SK-N-SH (cell line): ENCODE results near the gene SYPL2. TPM values are rescaled to one million over a fixed set of nuclear protein-coding genes. Genes with fewer than 3 reads are reported as not detected.

ENCODE experiments used
- CTCF ChIA-PET: fragments of 300-600, 350-600 bp; formaldehyde crosslinking; extraction: SDS; loops from one replicate; lab custom pipeline; 2021; lab: Yijun Ruan, JAX
- POLR2A ChIA-PET: fragments of 350-600 bp; sonication (Branson Sonifier 250); formaldehyde crosslinking; extraction: SDS; loops from one replicate; lab custom pipeline; 2020; ENCODE audit warnings: antibody characterized with exemption, inconsistent platforms; lab: Yijun Ruan, JAX
- DNase-seq: peaks from one replicate; pipeline ENCODE4 v3.0.0; 2012
- H2AFZ ChIP-seq: fragments of 200-600 bp; sonication (generic); 2 replicates; pipeline ENCODE4 v1.8.1; 2016; ENCODE audit warnings: antibody characterized with exemption, mild to moderate bottlenecking, low read depth
- H3F3A ChIP-seq: fragments of 200-600 bp; sonication (generic); replicated peaks from 2 replicates; pipeline ENCODE3; 2016; ENCODE audit warnings: antibody characterized with exemption, mild to moderate bottlenecking; ENCODE audit not compliant: insufficient read depth
- H3K27ac ChIP-seq, 2 experiments: fragments of 200-500 bp in 1 of 2; fragments of 200-600 bp in 1 of 2; sonication (Bioruptor generic) in 1 of 2; sonication (generic), shearing (Covaris generic) in 1 of 2; 2 replicates each; pipeline versions ENCODE4 v1.5.1 to v1.6.1; 2014 to 2016; ENCODE audit warnings: low read depth in 2 of 2, inconsistent platforms in 1 of 2, low read length in 1 of 2, mild to moderate bottlenecking in 1 of 2, mixed read lengths in 1 of 2
- H3K27me3 ChIP-seq: fragments of 200-600 bp; sonication (generic), shearing (Covaris generic); 2 replicates; pipeline ENCODE4 v1.6.1; 2016; ENCODE audit warnings: mixed run types; ENCODE audit not compliant: insufficient read depth
- H3K36me3 ChIP-seq, 2 experiments: fragments of 200-500 bp in 1 of 2; fragments of 200-600 bp in 1 of 2; sonication (Bioruptor generic) in 1 of 2; sonication (generic) in 1 of 2; replicated peaks in 1 of 2; 2 replicates each; pipeline versions ENCODE3 to v1.5.1; 2014 to 2016; ENCODE audit warnings: low read length in 1 of 2, mild to moderate bottlenecking in 1 of 2; ENCODE audit not compliant: insufficient read depth in 2 of 2, control insufficient read depth in 1 of 2
- H3K4me1 ChIP-seq, 2 experiments: fragments of 200-500 bp in 1 of 2; fragments of 200-600 bp in 1 of 2; sonication (Bioruptor generic) in 1 of 2; sonication (generic), shearing (Covaris generic) in 1 of 2; 2 replicates each; pipeline versions ENCODE4 v1.5.1 to v1.6.1; 2014 to 2016; ENCODE audit warnings: low read depth in 1 of 2, low read length in 1 of 2, mixed run types in 1 of 2; ENCODE audit not compliant: insufficient read depth in 2 of 2, control insufficient read depth in 1 of 2
- H3K4me2 ChIP-seq: fragments of 200-600 bp; sonication (generic), shearing (Covaris generic); 2 replicates; pipeline ENCODE4 v1.6.1; 2017; ENCODE audit warnings: mixed run types
- H3K4me3 ChIP-seq, 2 experiments: fragments of 200-500 bp in 1 of 2; fragments of 200-600 bp in 1 of 2; sonication (Bioruptor generic) in 1 of 2; sonication (generic), shearing (Covaris generic) in 1 of 2; 2 replicates each; pipeline versions ENCODE4 v1.5.1 to v1.8.1; 2014 to 2016; ENCODE audit warnings: low read depth in 2 of 2, inconsistent platforms in 1 of 2, low read length in 1 of 2, mild to moderate bottlenecking in 1 of 2, mixed read lengths in 1 of 2, moderate library complexity in 1 of 2
- H3K79me2 ChIP-seq: fragments of 200-600 bp; sonication (generic); 2 replicates; pipeline ENCODE4 v1.8.1; 2017; ENCODE audit warnings: mild to moderate bottlenecking; ENCODE audit not compliant: insufficient read depth
- H3K9ac ChIP-seq: fragments of 200-600 bp; sonication (generic); 2 replicates; pipeline ENCODE4 v1.6.1; 2017; ENCODE audit warnings: mixed run types
- H3K9me2 ChIP-seq: fragments of 200-600 bp; sonication (generic); 2 replicates; pipeline ENCODE4 v1.6.1; 2017; ENCODE audit warnings: mixed run types
- H3K9me3 ChIP-seq: fragments of 200-600 bp; sonication (generic); 2 replicates; pipeline ENCODE4 v1.6.1; 2017; ENCODE audit warnings: mixed run types, mild to moderate bottlenecking, moderate library complexity
- H4K20me1 ChIP-seq: fragments of 200-600 bp; sonication (generic); 2 replicates; pipeline ENCODE4 v1.6.1; 2017; ENCODE audit warnings: mild to moderate bottlenecking, mixed run types; ENCODE audit not compliant: insufficient read depth
- CHD2 ChIP-seq: fragments of 150-350 bp; IDR thresholded peaks from 2 replicates; pipeline ENCODE4 v1.6.1; 2018; ENCODE audit warnings: low read length; ENCODE audit not compliant: partially characterized antibody
- CTCF ChIP-seq: fragments of 200-600 bp; sonication (generic); IDR thresholded peaks from 2 replicates; pipeline ENCODE4 v1.6.1; 2017; ENCODE audit warnings: antibody characterized with exemption, mild to moderate bottlenecking, moderate library complexity
- ELF1 ChIP-seq: IDR thresholded peaks from 2 replicates; pipeline ENCODE4 v1.4.0; 2012
- FOXJ3 ChIP-seq: sonication (generic); formaldehyde crosslinking; IDR thresholded peaks from 2 replicates; pipeline ENCODE4 v1.5.1; 2020; ENCODE audit warnings: mild to moderate bottlenecking, missing genetic modification reagents
- FOXM1 ChIP-seq: IDR thresholded peaks from 2 replicates; pipeline ENCODE4 v1.4.0; 2012; ENCODE audit warnings: low read depth, mild to moderate bottlenecking
- GABPA ChIP-seq: IDR thresholded peaks from 2 replicates; pipeline ENCODE4 v1.4.0; 2012; ENCODE audit warnings: low read depth, mild to moderate bottlenecking
- MAX ChIP-seq: IDR thresholded peaks from 2 replicates; pipeline ENCODE4 v1.4.0; 2012; ENCODE audit warnings: low read depth
- MXI1 ChIP-seq: IDR thresholded peaks from 2 replicates; pipeline ENCODE4 v1.6.1; 2012; ENCODE audit warnings: mild to moderate bottlenecking, low read depth, low read length, improper control_type of control experiment
- NRF1 ChIP-seq: IDR thresholded peaks from 2 replicates; pipeline ENCODE4 v1.6.1; 2012; ENCODE audit warnings: low read depth, mild to moderate bottlenecking, low read length
- POLR2AphosphoS5 ChIP-seq: IDR thresholded peaks from 2 replicates; pipeline ENCODE4 v1.6.1; 2012; ENCODE audit warnings: low read depth, low read length
- RAD21 ChIP-seq: IDR thresholded peaks from 2 replicates; pipeline ENCODE4 v1.6.1; 2012; ENCODE audit warnings: mild to moderate bottlenecking, low read length
- RCOR1 ChIP-seq: fragments of 150-350 bp; IDR thresholded peaks from 2 replicates; pipeline ENCODE4 v1.6.1; 2017; ENCODE audit warnings: antibody characterized with exemption, low read length
- SIN3A ChIP-seq: IDR thresholded peaks from 2 replicates; pipeline ENCODE4 v1.6.1; 2012; ENCODE audit warnings: low read depth, mild to moderate bottlenecking, low read length, moderate library complexity, borderline replicate concordance
- SMC3 ChIP-seq: IDR thresholded peaks from 2 replicates; pipeline ENCODE4 v1.6.1; 2012; ENCODE audit warnings: low read depth, low read length, improper control_type of control experiment
- TAF1 ChIP-seq: IDR thresholded peaks from 2 replicates; pipeline ENCODE4 v1.6.1; 2012; ENCODE audit warnings: low read depth, mild to moderate bottlenecking, low read length, moderate library complexity, borderline replicate concordance
- TEAD4 ChIP-seq: IDR thresholded peaks from 2 replicates; pipeline ENCODE4 v1.4.0; 2012; ENCODE audit warnings: mild to moderate bottlenecking, borderline replicate concordance; ENCODE audit not compliant: insufficient read depth
- YY1 ChIP-seq: IDR thresholded peaks from 2 replicates; pipeline ENCODE4 v1.4.0; 2012; ENCODE audit warnings: low read depth, mild to moderate bottlenecking
- WGBS: methylation state at CpG from one replicate; pipeline ENCODE4 v1.1.6; 2017; ENCODE audit warnings: low lambda C conversion rate; 5-methylcytosine and 5-hydroxymethylcytosine counted together
- polyA plus RNA-seq, 3 experiments: library from polyadenylated mRNA; depleted of rRNA; stranded (reverse); fragments of >200 nt; gene quantifications; 2 replicates each; pipeline ENCODE4 v1.2.3, GENCODE V29; 2012
- TF ChIP-seq, protein P1 (sequence below): IDR thresholded peaks from 2 replicates; pipeline ENCODE4 v1.4.0; 2012; ENCODE audit warnings: low read depth, borderline replicate concordance

The SYPL2 gene
- polyA plus RNA-seq, 1 of the 3 experiments (the other 2 are of a cell fraction) = 0.03 TPM

- ChIA-PET CTCF (interaction anchor here (0.8 kb wide), 1 partner anchor 46 kb away, joined by 3 read pairs; the partner anchor contains the start of gene CYB561D1), POLR2A (no interaction called here)
- Histone ChIP-seq H3K79me2 (no peaks in the 10 kb centered on the region), H3K4me1 (no peaks in the 10 kb centered on the region), H3K9ac (no peak overlapping the region), H3K4me3 (no peak overlapping the region), H3K9me3 (0 out of 2 replicates have a peak, but pooled peaks cover 4% of the 10 kb centered on the region), H3F3A (no peaks in the 10 kb centered on the region), H3K27me3 (peaks cover 36% of the 10 kb centered on the region), H3K36me3 (no peaks in the 10 kb centered on the region), H3K27ac (no peak overlapping the region), H3K9me2 (no peaks in the 10 kb centered on the region), H3K4me2 (no peak overlapping the region), H4K20me1 (no peaks in the 10 kb centered on the region), H2AFZ (no peak overlapping the region)
- no peak for DNase-seq
- TF ChIP-seq TAF1 (no peak), MXI1 (no peak), RCOR1 (no peak), YY1 (no peak), NRF1 (no peak)
- WGBS = 62% methylated on average over 4 of the region's 4 CpGs
Measured at GRCh38 chr1:109447524-109447923, 18.8 kb upstream of the SYPL2 start.

DNA sequence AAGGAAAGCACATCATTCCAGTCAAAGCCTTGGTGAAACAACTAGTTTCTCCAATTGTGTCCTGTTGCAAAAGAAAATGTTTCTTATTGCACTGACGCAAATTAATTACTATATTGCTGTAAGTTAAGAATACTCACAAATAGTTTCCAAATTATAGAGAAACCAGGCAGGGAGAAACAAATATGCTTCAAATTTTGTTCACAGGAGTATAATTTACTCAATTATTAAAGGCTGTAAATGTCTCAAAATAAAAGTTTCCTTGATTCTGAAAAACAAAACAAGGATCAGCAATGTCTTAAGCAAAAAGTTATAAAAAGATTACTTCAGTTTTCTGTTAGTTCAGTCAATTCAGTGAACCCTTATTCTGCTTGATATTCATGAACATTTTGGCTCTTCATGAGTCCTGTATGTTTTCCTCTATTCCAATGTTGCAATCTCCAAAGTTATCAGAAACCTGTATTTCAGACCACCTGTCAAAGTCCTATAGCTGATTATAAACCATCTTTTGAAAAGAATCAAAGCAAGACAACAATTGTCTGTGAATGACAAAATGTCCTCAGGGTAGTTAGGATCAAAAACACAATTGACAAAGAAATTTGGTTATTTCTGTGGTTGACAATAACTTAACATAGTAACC is 11.7 kb upstream of the SYPL2 start:
- no peaks in the 10 kb centered on the region for H3K79me2 ChIP-seq
- H2AFZ ChIP-seq = no peak overlapping the region
- CTCF ChIA-PET = interaction anchor here (1.0 kb wide), 1 partner anchor 36 kb away, joined by 3 read pairs; no protein-coding TSS in a partner anchor
- no peaks in the 10 kb centered on the region for H3K9me2 ChIP-seq
- no peak overlapping the region for H3K27ac ChIP-seq
- peaks cover 10% of the 10 kb centered on the region for H3K9me3 ChIP-seq
- H3K4me2 ChIP-seq = no peak overlapping the region
- no peaks in the 10 kb centered on the region for H3F3A ChIP-seq
- H3K4me3 ChIP-seq = no peak overlapping the region
- POLR2A ChIA-PET = no interaction called here
- H3K36me3 ChIP-seq = no peaks in the 10 kb centered on the region
- H3K9ac ChIP-seq = no peak overlapping the region
- peaks cover 21% of the 10 kb centered on the region; the same call in 1 of the 2 replicates for H3K27me3 ChIP-seq
- no peaks in the 10 kb centered on the region for H4K20me1 ChIP-seq
- no peak for DNase-seq
- H3K4me1 ChIP-seq = no peaks in the 10 kb centered on the region
- 52% methylated on average over 1 of the region's 1 CpG for WGBS
- TF ChIP-seq ELF1 = no peak
- TF ChIP-seq SIN3A = no peak

DNA sequence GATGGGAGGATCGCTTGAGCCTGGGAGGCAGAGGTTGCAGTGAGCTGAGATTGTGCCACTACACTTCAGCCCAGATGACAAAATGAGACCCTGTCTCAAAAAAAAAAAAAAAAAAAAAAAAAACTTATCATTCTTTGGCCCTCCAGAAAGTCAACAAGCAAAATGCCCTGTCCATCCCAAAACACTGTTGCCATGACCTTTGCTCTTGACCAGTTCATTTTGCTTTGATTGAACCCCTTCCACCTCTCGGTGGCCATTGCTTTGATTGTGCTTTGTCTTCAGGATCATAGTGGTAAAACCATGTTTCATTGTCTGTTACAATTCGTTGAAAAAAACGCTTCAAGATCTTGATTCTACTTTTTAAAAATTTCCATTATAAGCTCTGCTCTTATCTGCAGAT is 8.5 kb upstream of the SYPL2 start:
- CTCF ChIA-PET = interaction anchor here (0.6 to 1.7 kb wide), 3 partner anchors 27 to 75 kb away, joined by 3 to 5 read pairs (median 4); no protein-coding TSS in a partner anchor
- Histone ChIP-seq H3K27me3 (peaks cover 38% of the 10 kb centered on the region), H3K4me1 (no peaks in the 10 kb centered on the region)

More for the DNA sequence above, 8.5 kb upstream of the SYPL2 start:
- TF ChIP-seq MAX (no peak), TEAD4 (no peak), FOXM1 (no peak), SMC3 (no peak), CHD2 (no peak), GABPA (no peak), FOXJ3 (CRISPR knock-in tag) (no peak), POLR2AphosphoS5 (no peak), RCOR1 (no peak), RAD21 (no peak), CTCF (no peak)
- TF ChIP-seq, protein P1, sequence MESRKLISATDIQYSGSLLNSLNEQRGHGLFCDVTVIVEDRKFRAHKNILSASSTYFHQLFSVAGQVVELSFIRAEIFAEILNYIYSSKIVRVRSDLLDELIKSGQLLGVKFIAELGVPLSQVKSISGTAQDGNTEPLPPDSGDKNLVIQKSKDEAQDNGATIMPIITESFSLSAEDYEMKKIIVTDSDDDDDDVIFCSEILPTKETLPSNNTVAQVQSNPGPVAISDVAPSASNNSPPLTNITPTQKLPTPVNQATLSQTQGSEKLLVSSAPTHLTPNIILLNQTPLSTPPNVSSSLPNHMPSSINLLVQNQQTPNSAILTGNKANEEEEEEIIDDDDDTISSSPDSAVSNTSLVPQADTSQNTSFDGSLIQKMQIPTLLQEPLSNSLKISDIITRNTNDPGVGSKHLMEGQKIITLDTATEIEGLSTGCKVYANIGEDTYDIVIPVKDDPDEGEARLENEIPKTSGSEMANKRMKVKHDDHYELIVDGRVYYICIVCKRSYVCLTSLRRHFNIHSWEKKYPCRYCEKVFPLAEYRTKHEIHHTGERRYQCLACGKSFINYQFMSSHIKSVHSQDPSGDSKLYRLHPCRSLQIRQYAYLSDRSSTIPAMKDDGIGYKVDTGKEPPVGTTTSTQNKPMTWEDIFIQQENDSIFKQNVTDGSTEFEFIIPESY = no peak
- Histone ChIP-seq H2AFZ (no peak overlapping the region), H3K9me2 (no peaks in the 10 kb centered on the region), H3K36me3 (no peaks in the 10 kb centered on the region), H3F3A (no peaks in the 10 kb centered on the region), H3K4me2 (no peak overlapping the region), H4K20me1 (no peaks in the 10 kb centered on the region), H3K9ac (no peak overlapping the region), H3K27ac (no peak overlapping the region), H3K79me2 (no peaks in the 10 kb centered on the region), H3K4me3 (no peak overlapping the region), H3K9me3 (peaks cover 10% of the 10 kb centered on the region)
- no peak for DNase-seq
- 31% methylated on average over 4 of the region's 4 CpGs for WGBS
- POLR2A ChIA-PET = no interaction called here
